ENCODE results near the gene TTLL5.

TTLL5 gene

DNA sequence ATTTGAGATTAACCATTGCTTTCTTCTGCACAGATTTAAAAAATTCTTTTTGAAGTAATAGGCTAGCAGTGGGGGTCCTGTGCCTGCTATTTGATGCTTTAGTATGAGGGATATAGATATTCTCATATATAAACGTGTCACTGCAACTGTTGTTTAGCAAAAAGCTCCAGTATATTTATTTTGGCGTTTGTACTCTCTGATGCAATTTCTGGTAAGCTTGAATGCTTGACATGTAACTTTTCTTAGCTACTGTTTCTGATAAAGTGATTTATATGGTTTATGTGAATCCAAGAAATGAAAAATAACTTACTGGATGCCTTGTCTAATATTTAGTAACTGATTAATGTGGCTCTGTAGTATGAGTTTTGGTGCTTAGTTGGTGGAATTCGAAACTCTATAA, 77.1 kb downstream of the TTLL5 start:
- no peak for DNase-seq

DNA sequence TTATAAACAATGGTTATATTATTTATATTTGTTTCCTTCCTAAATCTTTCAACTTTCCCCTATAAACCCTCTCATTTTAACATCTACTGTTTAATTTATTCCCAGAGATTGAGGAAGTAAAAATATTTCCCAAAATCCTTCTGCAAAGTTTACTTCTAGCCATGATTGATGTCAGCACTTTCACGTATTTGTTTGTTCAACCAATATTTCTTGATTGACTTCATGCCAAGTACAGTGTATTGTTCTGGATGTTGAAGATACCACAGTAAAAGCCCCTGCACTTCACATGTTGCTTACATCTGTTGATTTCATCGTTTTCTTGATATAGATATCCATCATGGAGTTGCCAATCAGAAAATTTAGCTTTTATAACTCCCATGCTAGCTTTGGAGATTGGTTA, 81.8 kb downstream of the TTLL5 start:
- no peak for DNase-seq

DNA sequence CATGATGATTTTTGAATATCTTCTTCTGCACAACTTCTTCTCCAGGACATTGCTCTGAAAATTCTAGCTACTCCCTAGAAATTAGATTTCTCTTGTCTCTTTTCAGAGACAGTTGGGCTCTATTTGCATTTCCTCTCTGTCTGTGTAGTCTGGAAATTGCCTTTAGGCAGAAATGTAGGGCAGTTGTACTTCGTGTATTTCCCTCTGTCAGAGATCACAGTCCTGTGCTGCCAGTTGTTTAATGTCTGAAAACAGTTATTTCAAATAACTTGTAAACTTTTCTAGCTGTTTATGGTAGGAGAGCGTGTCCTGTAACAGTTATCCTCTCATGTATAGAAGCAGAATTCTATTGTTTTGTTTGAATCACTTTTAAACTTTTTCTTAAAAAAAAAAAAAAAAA, 86.9 kb downstream of the TTLL5 start:
- no peak for DNase-seq

DNA sequence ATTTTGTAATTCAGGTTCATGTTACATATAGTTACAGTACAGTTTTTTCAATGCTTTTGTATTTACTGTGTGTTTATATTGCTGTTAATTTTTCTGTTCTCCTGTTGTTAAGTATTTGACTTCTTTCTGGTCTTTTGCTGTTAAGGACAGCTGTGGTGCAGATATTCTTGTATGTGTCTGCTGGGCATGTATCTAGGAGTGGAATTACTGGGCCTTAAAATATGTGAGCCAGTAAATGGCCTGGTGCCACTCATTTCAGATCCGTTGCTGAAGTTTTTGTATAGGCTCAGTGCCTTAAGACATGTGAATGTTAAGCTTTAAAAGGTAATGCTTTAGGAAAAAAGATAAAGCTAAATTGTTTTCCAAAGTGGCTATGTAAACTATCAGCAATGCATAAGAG, 87.3 kb downstream of the TTLL5 start:
- no peak for DNase-seq

DNA sequence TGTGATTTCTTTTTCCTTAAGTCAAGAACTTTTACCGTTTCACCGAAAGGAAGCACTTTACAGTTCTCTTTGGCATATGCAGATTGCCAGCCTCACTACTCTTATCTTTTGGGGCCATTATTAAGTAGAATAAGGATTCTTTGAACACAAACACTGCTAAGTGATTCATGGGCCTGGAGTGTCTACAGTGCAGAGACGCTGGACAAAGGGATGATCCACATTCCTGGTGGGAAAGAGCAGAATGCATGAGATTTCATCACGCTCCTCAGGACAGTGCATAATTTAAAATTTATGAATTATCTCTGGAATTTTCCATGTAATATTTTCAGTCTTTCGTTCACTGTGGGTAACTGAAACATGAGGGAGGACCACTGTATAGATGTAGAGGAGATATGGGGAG, 90.2 kb downstream of the TTLL5 start:
- no peak for DNase-seq

DNA sequence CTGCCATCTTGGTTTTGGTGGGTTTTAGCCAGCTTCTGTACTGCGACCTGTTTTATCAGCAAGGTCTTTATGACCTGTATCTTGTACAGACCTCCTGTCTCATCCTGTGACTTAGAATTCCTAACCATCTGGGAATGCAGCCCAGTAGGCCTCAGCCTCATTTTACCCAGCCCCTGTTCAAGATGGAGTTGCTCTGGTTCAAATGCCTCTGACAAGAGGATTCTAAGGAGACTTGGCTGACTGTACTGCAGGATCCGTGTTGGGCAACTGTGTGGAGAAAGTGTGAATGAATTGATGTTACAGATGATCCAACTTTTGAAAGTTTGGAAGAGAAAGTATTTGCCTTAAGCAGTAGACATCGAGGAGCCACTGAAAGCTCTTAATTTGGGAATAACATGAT, 91.0 kb downstream of the TTLL5 start:
- DNase-seq = no peak

DNA sequence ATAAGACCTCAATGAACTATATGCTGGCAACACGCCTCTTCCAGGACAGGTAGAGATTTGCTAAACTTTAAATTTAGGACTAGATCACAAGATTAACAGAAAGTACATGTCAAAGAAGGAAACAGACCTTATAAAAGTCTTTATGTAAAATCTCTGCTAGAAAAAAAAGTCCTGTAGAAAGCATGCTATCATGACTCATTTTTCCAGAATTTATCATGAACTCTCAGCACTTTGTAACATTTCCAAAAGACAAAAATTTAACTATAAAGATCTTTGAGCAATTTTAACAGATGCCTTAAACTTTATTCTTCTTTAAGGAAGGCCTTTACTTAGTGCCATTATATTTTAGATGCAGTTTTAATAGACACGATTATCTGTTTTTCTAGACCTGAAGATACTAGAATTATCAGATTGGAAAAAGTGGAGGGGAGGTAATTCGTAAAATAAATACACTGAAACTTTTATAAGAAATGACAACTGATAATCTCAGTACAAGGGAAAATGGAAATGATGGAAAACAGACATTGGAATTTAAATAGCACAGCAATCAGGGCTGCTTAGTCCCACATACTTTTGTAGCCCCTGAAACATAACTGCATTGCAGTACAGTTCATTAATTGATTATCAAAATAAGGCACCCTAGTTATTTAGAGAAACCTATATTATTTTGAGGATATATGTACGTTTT, 92.0 kb downstream of the TTLL5 start:
- DNase-seq = no peak

DNA sequence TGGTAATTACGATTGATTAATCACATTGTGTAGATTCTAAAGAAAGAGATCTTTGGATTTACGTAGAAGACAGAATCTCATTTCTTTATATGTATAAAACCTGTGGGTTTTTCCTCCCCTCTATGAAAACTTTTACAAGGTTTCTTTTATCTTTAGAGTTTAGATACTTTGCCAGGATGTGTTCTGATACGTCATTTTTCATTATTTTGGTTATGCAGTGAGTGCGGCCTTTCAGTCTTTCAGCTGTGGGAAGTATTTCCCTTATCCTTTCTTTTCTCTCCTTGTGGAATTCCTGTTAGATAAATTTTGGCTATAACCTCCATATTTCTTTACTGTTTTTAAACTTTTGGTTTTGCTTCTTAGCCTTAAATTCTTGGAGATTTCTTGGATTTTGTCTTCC, 92.7 kb downstream of the TTLL5 start:
- DNase-seq = no peak

DNA sequence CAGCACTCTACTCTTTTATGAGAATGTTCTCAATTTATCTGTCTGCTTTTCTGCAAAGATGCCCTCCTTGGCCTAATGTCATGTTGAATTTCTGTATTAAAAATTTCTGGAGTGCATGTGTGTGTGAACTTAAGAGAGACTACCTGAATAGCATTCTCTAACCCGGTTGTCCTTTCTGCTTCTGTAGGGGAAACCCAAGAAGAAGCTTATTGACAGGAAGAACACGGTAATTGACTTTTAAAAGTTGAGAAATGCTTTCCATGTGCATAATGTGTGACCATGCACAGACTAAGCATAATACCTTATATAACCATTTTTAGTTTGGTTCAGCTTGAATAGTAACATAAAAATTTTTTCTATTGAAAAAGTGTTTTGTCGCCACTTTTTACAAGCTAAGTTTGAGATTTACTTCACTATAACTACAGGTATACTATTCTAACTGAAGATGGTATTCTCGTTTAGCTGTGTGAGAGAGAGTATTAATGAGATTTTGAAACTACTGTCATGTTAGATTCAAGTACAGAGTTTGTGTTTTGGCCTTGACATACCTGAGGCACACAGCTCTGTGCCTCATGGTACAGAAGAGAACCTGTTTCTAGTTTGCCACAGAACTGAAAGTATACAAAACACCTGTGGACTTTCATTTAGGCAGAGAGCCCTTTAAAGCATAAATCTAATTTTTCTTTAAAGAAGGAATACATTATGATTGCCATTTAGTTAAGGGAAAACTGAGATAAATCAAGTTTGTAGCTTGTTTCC, 96.8 kb downstream of the TTLL5 start:
- DNase-seq = no peak

DNA sequence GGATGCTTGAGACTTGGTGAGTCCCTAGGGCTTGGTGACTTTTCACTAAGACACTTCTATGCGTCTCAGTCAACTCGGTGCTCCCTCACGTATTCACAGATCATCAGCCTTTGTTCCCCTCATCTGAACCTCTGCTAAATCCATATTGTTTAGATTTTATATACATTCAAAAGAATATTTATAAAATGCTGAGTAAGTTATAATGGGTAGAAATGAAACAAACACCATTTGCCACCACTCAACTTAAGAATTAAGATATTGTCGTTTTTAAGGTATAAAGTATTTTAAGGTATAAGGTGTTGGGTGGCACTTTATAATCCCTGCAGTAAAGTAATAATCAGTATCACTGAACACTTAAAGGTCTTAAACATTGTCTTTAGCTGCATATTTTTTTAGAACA, 103.0 kb downstream of the TTLL5 start:
- DNase-seq = no peak

DNA sequence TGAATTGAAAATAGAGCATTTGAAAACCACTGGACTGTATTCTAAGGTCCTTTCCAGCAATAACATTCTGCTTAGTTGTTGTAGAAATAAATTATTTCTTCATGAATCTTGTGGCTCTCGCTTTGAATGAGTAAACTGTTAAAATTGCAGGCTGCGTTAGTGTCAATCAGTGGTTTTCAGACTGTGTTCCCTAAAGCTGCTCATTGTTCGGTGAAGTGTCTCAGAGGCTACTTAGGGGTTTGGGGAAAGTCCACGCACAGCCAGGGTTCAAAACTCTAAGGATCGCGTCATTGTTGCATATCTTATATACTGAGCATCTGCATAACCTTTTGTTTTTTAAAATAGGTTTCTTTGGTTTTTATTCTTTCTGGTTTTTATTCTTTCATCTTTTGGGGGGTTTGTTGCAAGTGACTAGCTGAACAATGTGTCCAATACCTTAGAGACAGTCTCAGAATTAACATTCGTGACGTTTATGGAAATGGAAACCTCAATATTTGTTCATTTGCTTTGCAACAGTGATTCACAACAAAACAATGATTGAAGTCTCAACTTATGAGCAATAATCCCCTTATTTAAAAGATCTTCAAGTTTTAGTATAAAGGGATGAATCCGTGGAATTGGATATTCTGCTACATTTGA, 108.1 kb downstream of the TTLL5 start:
- DNase-seq = no peak

DNA sequence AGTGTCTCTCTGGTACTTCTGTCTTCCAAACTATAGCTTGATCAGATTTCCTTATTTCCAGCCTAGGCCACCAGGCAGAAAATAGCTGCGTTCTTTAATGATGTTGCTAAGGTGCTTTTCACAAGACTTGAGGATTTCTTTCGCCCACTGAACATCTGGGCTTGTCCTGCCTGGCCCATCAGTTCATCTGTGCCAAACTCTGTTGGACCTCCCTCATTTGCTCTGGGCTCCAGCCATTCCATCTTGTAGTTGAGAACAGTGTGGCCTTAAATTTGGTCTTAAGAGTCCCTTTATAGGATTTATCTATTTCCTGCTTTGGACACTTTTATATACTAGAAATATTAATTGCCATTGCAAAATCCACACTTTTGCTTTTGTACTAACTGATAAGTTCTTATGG, 109.6 kb downstream of the TTLL5 start:
- no peak for DNase-seq

DNA sequence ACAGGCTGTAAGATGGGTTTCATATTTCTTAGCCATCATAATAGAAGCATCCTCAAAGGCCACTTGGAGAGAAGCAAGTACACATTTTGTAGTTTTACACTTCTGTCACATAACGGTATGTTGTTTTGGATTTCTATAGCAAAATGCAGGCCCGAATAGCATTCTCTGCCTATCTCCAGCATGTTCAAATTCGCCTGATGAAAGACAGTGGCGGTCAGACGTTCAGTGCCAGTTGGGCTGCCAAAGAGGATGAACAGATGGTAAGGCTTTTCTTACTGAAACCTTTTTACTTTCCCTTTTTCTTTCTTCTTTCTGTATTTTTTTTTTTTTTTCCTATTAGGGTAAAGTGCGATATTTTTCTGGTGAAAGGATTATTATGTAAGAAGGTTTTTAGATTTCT, 110.5 kb downstream of the TTLL5 start:
- DNase-seq = no peak

DNA sequence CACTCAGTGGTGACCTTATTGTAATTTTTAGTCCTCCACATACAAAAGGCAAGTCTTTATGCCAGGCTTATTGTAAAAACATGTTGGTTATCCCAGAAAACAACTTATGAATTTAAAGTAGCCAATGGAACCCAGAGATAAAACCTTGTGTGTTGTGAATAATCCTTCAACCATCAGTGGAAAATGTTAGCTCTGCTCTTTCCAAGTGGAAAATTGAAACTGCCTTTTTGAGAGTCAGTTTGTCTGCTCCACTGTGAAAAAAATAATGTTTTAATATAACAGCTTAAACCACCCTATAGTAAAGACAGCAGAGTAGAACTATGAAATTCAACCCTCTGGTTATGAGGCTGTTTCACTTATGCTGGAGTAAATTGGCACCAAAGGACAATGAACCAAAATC, 112.0 kb downstream of the TTLL5 start:
- DNase-seq = no peak

DNA sequence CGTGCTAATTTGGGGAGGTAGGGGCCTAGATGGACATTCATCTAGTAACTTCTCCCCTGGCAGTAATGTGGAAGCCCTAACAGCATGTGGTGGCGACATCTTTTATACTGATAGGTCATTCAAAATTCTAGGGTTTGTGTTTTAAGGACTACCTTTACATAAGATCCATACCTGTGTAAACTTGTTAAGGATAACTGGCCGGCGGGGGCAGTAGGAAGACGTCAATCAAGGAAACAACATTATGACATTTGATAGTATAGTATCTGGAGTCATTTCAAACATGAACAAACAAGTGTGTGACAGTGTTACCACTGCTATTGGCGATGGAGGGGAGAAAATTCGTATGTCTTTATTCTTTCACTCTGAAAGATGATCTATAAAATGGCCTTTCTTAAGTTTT, 120.0 kb downstream of the TTLL5 start:
- DNase-seq = no peak

DNA sequence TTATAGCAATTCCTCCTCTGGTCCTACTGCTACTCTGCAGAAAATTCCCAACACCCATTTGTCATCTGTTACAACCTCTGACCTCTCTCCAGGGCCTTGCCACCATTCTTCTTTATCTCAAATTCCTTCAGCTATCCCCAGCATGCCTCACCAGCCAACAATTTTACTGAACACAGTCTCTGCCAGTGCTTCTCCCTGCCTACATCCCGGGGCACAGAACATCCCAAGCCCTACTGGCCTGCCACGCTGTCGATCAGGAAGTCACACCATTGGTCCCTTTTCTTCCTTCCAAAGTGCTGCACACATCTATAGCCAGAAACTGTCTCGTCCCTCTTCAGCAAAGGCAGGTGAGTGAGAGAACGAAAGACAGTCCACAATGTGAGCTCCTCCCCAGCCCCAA, 122.1 kb downstream of the TTLL5 start:
- no peak for DNase-seq

DNA sequence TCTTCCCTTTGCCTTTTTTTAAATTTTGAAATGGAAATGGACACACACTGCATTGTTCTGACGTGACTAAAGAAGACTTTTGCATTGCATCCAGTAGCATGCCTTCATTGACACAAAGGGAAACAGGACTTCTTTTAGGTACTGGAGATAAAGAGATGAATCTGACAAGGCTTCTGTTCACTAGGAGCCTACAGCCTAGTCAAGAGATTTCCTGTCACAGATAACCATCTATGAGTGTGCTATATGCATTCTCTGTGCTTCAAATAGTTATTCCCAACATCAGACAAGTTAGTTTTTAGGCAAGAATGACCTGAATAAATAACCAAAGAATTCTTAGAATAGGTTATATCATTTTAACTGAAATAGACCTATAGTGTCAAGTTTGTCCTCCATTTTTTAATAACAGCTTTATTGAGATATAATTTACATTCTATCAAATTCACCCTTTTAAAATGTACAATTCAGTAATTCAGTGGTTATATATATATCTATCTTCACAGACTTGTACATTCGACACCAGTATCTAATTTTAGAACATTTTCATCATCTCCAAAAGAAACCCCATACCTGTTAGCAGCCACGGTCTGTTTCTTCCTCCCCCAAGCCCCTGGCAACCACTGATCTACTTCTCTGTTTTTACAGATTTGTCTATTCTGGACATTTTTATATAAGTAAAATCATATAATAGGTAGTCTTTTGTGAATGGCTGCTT, 122.7 kb downstream of the TTLL5 start:
- no peak for DNase-seq

DNA sequence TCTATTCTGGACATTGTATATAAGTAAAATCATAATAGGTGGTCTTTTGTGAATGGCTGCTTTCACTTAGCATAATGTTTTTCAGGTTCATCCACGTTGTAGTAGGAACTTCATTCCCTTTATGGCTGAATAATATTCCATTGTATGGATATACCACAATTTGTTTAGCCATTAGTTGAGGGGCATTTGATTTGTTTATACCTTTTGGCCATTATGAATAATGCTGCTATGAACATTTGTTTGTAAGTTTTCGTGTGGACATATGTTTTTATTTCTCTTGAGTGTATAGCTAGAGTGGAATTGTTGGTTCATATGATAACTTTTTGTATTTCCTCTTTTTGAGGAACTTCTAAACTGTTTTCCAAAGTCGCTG, 123.3 kb downstream of the TTLL5 start:
- DNase-seq = no peak

DNA sequence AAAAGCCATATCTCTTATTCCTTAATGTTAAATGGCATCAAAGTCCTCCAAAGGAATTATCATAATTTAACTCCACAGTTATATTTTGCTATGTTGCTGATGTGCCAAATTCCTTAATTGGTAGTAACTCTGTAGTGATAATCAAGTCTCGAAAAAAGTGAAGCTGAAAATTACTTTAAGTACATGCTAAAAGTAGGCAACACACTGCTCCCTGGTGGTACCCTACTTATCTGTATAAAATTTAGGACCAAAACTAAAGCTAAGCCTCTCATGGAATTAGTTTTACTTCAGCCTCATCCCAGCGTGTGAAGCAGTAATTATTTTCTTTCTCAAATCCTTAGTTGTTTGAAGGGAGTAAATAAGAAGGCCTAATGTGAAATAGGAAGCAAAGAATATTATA, 132.8 kb downstream of the TTLL5 start:
- no peak for DNase-seq

DNA sequence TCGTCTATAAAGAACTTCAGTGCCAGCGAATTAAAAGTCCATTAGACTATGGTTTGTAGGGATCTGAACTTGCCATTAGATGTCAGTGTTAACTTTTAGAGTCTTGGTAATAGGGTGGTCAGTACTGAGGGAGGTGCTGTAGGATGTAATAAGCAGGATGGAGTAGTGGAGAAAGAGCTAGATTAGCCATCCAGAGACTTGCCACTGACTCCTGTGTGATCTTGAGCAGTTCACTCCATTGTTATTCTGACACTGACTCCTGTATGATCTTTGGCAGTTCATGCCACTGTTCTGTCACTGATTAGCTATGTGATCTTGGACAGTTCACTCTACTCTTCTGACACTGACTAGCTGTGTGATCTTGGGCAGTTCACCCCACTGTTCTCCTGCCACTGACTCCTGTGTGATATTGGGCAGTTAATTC, 133.6 kb downstream of the TTLL5 start:
- no peak for DNase-seq

DNA sequence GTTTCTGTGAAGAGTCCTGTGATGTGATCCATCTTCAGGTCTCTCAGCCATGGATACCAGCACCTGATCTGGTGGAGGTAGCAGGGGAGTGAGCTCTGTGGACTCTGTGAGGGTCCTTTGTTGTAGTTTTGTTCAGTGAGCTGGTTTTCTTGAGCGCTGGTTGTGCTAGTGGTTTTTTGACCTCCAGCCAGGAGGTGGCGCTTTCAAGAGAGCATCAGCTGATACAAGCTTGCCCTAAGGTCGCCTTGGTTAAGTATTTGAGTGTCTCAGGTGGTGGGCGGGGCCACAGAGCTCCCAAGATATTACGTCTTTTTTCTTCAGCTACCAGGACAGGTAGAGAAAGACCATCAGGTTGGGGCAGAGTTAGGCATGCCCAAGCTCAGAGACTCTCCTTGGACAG, 139.7 kb downstream of the TTLL5 start:
- DNase-seq = no peak

DNA sequence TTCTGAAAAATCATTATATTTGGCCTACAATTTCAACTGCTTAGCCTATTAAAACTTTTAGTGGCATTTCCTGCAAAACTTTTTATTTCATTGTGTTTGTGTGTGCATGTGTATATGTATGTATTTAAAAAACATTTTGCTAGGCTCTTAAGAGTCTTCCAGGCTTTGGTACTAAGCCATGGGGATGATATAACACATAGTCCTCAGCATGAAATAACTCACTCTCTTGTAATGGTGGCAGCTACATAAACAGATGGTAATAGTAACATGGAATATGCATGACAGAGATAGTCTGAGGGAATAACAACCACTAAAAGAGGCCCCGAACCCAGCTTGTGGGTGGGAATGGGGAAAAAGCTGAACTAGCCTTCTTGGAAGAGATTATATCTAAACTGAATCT, 141.4 kb downstream of the TTLL5 start:
- no peak for DNase-seq

DNA sequence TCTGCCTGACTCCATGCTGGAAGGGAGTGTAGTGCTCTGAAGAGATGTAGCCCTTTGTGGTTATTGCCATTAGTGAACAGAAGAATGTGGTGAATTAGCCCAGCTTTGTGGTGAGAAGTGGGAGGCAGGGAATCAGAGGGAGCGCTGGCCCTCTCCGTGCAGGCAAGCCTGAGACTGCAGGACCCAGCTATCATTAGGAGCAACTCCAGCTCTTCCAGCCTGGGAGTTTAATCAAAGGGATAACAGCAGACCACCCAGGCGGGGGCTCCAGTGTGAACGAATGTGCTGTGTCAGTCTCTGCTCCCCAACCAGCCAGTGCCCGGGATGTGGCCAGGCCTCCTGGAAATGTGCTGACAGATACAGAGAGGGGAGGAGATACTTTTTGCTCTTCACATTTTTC, 142.7 kb downstream of the TTLL5 start:
- no peak for DNase-seq
